Measurements from ENCODE around the gene PFKFB3. TPM values are rescaled to one million over a fixed set of nuclear protein-coding genes. Genes with fewer than 3 reads are reported as not detected.

Gene PFKFB3
- total and polyA plus RNA-seq, 12 donors = 5.5 to 77.3 (median 14.7) TPM

- ATAC-seq = no peak
- intact Hi-C loops (cut with DNase I) = no loop called here
- TF ChIP-seq CTCF (IDR thresholded peaks at IDR 0.05) = no peak
- Histone ChIP-seq H3K4me3 (no peak overlapping the region), H3K27ac (no peak overlapping the region), H3K4me1 (peaks cover 0 to 5% (median 0%) of the 10 kb centered on the region in 9 donors), H3K9me3 (no peaks in the 10 kb centered on the region), H3K27me3 (no peaks in the 10 kb centered on the region), H3K36me3 (peaks cover 10 to 100% (median 63%) of the 10 kb centered on the region in 9 donors)
- DNase-seq = no peak
- 83 to 86% methylated on average over 21 of the region's 21 CpGs for WGBS, 2 donors
Measured at GRCh38 chr10:6221971-6222751, 19.4 kb downstream of the PFKFB3 start.

- peaks cover 10 to 100% (median 63%) of the 10 kb centered on the region in 9 donors for H3K36me3 ChIP-seq
- TF ChIP-seq CTCF (IDR thresholded peaks at IDR 0.05) = no peak
- H3K27me3 ChIP-seq = no peaks in the 10 kb centered on the region
- intact Hi-C loops (cut with DNase I) = no loop called here
- H3K4me3 ChIP-seq = no peak overlapping the region
- 92 to 95% methylated on average over 19 of the region's 19 CpGs for WGBS, 2 donors
- no peak overlapping the region for H3K27ac ChIP-seq
- H3K4me1 ChIP-seq = peaks cover 0 to 5% (median 0%) of the 10 kb centered on the region in 9 donors
- no peaks in the 10 kb centered on the region for H3K9me3 ChIP-seq
- ATAC-seq (no peak), DNase-seq (no peak)
Measured at GRCh38 chr10:6222755-6223154, 20.0 kb downstream of the PFKFB3 start.

GRCh38 chr10:6223981-6224380 is 21.2 kb downstream of the PFKFB3 start:
- no peak overlapping the region for H3K4me3 ChIP-seq
- H3K27ac ChIP-seq = no peak overlapping the region
- peaks cover 10 to 100% (median 60%) of the 10 kb centered on the region in 9 donors for H3K36me3 ChIP-seq
- ATAC-seq = no peak
- H3K4me1 ChIP-seq = peaks cover 0 to 11% (median 0%) of the 10 kb centered on the region in 9 donors
- intact Hi-C loops (cut with DNase I) = no loop called here
- 91% methylated on average over 14 of the region's 14 CpGs for WGBS, 2 donors
- H3K27me3 ChIP-seq = no peaks in the 10 kb centered on the region
- TF ChIP-seq CTCF (IDR thresholded peaks at IDR 0.05) = no peak
- DNase-seq = no peak
- H3K9me3 ChIP-seq = no peaks in the 10 kb centered on the region

- no peak overlapping the region for H3K4me3 ChIP-seq
- intact Hi-C loops (cut with DNase I) = no loop called here
- no peak overlapping the region for H3K27ac ChIP-seq
- no peak for TF ChIP-seq CTCF (IDR thresholded peaks at IDR 0.05)
- WGBS, 2 donors = 87% methylated on average over 13 of the region's 13 CpGs
- DNase-seq (no peak), ATAC-seq (no peak)
- no peaks in the 10 kb centered on the region for H3K9me3 ChIP-seq
- H3K4me1 ChIP-seq = peaks cover 0 to 11% (median 0%) of the 10 kb centered on the region in 9 donors
- H3K27me3 ChIP-seq = no peaks in the 10 kb centered on the region
- peaks cover 7 to 100% (median 64%) of the 10 kb centered on the region in 9 donors for H3K36me3 ChIP-seq
Measured at GRCh38 chr10:6224781-6225180, 22.0 kb downstream of the PFKFB3 start.

All from heart right ventricle (tissue), 16 donors.